GM18520 (cell line): ENCODE data around the gene FGR.
"Not testable (repeated sequence)": the region's sequence is repeated elsewhere in the genome, so short reads cannot be mapped to it uniquely, and the experiment has no call there.

Experiments
- ATAC-seq: cut with Tn5 transposase; IDR thresholded peaks from one replicate; pipeline ENCODE4 v1.9.1; 2021; ENCODE audit not compliant: unreplicated experiment

Gene FGR

DNA sequence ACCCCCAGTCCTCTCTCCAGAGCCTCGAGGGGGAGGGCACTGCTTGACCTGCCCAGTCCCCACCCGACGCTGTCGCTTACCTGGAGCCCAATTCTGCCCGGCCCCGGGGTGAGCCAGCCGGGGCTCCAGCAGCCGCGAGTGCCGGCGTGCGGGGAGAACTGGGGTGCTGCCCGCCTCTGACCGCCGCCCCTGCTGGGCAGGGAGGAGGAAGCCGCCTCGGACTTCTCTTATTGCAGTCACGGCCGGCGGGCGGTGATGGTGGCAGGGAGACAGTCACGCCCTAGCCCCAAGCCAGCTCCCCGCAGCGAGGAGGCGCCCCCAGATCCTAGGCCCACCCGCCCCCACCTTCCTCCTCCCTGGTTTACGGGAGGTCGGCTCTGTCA is at the start of gene FGR:
Gene FGR, minus strand, starts transcription at position 201 of the 383 bp plus-strand sequence. CDS start 11,269 bp downstream, outside the sequence.
- no peak for ATAC-seq

DNA sequence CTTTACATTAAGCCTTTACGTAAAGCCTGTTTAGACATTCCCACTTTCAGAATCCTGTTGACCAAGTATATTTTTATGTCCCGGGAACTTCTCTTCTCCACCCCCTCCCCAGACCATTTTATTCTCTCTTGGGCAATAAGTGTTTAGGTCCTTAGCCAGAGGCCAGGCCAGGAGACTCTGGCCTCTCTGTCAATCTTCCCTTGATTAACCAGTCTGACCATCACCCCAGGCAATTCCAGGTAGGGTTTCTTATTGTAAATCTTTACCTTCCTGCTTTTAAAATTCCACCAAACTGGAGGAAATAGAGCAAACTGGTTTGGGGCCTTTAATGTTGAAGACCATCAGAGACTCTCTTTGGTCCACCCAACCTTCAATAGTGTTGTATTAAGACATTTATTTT is 49.2 kb upstream of the FGR start:
- no peak for ATAC-seq

DNA sequence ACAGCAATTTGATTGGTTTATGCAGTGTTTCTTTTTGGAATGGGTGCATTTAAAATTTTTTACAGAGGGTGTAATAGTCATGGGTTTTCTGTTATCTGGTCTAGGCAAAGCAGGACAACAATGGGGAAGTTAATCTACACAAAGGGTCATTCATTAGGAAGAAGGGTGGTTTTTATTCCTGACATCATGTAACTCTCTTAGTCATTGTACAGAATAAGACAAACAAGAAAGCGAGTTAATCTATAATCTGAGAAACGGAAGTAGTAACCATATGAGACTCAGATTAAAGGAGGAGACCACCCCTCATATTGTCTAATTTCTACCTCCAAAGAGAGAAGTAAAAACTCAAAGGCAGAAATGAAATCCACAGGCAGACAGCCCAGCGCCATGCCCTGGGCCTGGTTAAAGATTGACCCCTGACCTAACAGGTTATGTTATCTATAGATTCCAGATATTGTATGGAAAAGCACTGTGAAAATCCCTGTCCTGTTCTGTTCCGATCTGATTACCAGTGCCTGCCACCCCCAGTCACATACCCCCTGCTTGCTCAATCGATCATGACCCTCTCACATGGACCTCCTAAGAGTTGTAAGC is 47.5 kb upstream of the FGR start:
- ATAC-seq, result no peak

DNA sequence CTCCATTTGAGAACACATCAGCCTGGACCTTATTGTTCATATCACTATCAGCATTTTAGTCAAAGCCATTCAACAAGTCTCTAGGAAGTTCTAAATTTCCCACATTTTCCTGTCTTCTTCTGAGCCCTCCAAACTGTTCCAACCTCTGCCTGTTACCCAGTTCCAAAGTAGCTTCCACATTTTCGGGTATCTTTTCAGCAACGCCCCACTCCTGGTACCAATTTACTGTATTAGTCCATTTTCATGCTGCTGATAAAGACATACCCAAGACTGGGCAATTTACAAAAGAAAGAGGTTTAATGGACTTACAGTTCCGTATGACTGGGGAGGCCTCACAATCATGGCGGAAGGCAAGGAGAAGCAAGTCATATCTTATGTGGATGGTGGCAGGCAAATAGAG is 46.6 kb upstream of the FGR start:
- not testable (repeated sequence) for ATAC-seq

DNA sequence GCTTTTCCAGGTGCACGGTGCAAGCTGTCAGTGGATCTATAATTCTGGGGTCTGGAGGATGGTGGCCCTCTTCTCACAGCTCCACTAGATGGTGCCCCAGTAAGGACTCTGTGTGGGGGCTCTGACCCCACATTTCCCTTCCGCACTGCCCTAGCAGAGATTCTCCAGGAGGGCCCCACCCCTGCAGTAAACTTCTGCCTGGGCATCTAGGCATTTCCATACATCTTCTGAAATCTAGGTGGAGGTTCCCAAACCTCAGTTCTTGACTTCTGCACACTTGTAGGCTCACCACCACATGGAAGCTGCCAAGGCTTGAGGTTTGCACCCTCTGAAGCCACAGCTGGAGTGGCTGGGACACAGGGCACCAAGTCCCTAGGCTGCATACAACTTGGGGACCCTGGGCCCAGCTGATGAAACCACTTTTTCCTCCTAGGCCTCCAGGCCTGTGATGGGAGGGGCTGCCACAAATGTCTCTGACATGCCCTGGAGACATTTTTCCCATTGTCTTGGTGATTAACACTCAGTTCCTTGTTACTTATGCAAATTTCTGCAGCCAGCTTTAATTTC is 45.3 kb upstream of the FGR start:
- ATAC-seq, result not testable (repeated sequence)

DNA sequence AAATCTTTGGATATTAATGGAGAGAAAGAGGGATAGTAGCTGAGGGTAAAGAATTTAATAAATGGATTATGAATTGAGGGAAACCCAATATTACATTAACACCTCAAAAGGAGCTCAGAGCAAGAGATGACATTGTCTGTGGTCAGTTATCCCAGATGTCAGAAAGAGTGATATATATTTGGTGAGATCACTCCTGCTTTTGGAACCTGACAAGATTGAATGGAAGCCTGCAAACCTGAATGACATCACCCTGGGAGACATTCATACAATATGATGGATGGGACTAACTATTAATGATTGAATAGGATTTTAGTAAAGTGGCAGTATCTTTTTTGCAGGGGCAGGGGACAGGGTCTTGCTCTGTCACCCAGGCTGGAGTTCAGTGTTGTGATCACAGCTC is 43.8 kb upstream of the FGR start:
- ATAC-seq, result no peak

DNA sequence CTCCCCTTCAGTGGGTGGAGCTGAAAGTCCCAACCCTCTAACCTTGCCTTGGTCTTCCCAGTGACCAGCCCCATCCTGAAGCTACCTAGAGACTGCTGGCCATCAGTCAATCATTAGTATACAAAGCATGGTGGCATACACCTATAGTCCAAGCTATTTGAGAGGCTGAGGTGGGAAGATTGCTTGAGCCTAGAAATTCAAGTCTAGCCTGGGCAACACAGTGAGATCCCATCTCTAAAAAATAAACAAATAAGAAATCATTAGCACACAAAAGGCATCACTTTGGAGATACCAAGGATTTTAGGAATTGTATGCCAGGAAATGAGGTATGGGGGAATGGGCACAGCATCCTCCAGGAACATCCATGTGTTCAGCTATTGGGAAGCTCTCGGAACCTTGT is 41.4 kb upstream of the FGR start:
- no peak for ATAC-seq

DNA sequence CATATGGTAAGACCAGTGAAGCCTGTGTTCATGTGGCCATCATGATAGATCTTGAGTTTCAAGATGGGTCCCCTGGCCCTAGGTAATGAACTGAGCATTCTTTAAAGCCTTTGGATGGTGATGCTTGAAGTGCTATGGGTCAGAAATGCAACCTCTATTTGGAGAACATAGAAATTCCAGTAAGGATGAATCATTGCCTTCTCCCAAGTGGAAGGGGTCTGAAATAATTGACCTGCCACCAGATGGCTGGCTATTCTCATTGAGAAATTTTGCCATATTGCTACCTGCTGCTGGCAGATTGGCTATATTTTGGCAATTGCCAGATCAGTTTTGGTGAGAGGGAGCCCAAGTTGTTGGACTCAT is 37.7 kb upstream of the FGR start:
- no peak for ATAC-seq

DNA sequence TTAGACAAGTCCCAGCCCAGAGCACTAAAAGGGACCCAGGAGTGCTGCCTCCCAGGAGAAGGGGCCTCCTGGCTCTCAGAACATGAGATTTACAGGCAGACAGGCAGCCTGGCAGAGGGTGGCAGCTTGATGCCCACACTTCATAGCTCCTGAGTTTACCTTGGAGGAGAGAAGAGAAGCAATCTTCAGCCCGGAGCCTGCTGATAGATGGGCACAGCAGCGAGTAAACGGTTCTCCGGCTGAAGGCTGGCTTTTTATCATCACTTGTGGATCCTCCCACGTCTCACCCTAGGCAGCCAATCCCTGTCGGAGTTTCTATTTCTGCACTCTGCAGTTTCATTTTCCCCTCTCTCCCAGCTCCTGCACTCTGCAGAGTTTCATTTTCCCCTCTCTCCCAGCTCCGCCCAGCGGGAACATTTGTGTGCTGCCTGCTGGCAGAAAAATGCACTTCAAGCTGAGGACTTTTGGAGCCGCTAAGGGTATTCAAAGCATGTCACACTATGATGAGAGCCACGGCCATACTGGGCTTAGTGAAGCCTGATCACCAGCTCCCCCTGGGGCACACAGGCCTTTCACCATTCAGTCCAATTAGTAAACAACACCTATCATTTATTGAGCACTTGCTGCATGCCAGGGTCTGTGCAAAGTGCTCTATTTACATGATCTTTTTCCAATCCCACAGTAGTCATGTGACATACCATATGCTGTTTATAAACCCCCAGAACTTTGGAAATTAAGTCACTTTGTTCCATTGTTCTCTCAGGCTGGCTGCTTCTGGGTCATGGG is 37.2 kb upstream of the FGR start, which contains the start of gene IFI6:
Gene IFI6, minus strand, starts transcription at position 229 of the 786 bp plus-strand sequence. CDS start 2,878 bp downstream, outside the sequence.
- ATAC-seq, result peak; percentile 65

DNA sequence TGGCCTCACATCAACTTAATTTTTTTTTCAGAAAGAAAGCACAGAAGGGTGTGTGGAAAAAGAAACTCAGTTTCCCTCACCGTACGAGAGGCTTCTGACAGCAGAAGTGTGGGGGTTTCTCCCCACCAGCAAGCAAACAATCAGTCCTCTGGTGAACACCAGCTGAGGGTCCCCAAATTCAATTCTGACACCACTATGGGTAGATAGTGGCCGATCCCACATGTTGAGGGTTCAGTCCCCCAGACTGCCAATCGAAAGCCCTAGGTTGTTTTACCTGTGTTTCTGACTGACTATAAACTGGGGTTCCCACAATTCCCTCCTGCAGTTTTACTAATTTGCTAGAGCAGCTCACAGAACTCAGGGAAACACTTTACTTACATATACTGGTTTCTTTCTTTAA is 34.9 kb upstream of the FGR start:
- ATAC-seq, result no peak

DNA sequence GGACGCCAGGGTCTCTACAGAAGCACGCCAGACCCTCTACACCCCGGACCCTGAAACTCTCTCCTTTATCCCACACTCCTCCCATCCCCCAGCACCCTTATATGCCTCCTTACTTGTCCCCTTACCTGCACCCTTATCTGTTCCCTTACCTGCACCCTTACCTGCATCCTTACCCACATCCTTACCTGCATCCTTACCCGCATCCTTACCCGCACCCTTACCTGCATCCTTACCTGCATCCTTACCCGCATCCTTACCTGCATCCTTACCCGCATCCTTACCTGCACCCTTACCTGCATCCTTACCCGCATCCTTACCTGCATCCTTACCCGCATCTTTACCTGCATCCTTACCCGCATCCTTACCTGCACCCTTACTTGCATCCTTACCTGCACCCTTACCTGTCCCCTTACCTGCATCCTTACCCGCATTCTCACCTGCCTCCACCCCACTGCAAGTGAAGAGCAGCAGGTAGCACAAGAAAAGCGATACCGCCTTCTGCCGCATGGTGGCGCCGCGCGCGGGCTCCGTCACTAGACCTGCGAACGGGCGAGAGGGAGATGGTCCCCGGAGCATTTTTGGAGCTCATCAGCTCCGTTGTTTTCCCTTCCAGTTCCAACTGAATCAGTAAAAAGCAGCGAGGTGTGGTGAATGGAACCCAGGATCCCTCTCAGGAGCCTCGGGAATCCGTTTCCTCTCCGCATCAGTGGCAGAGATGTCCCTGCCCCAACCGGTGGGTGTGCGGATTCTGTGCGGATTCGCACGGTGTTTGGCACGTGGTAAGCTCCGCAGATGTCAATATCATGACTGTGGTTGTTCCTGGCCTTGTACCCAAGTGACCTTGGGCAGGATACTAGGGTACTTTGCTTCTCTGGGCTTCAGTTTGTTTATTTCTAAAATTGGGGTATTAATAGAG is 34.1 kb upstream of the FGR start:
- ATAC-seq, result no peak

DNA sequence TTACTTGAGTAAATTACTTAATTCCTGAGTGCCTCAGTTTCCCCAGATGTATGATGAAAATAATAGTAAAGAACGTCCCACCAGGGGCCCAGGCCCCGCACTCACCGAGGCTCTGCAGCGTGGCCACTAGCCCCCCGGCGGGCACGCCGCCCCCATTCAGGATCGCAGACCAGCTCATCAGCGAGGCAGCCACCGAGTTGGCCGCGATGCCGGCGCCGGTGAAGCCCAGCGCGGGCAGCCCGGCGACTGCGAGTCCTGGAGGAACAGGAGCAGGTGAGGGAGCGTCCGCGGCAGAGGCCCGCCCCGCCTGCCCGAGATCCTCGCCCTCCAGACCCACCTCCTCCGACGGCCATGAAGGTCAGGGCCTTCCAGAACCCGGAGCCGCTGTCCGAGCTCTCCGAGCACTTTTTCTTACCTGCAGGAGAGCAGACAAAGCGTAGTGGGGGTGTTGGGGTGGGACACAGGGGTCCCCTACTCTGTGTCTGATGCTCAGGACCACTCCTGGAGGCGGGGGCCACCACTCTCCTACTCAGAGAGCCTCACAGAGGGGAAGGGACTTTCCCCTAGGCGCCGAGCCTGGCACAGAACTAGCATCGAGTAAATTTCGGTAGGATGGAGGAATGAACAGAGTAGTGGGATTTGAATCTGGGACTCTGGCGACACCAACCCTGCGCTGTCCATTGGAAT is 33.3 kb upstream of the FGR start:
- ATAC-seq, result no peak

DNA sequence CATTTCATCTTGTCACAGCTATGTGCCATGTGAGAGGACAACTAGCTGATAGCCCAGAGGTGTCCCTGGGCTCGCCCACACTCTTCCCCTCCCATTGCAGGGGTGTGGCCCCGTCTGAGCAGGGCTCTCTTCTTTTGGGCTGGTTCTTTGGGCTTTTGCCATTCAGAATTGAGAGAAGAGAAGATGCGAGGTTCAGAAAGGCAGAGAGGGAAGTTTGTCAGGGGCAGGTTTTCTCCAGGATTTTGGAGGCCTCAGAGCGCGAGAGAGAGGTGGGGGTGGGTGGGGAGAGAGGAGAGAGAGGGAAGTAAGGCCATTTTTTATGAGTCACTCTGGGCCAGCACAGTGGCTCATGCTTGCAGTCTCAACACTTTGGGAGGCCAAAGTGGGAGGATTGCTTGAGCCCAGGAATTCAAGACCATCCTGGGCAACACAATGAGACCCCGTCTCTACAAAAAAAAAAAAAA is 31.8 kb upstream of the FGR start:
- no peak for ATAC-seq

DNA sequence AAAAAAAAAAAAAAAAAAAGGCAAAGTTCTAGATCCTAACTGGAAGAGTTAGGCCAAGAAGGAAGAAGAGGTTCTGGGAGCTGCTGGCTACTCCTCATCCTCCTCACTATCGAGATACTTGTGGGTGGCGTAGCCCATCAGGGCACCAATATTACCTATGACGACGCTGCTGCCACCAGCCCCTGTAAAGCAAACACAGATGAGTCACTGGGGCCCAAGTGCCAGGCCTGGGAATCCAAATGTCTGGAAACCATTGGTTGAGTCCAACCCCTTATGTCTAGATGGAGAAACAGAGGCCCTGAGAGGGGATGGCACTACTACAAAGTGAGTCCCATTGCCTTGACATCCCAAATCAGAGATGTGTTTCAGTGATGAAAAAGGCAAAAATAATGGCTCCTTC is 31.3 kb upstream of the FGR start:
- no peak for ATAC-seq

DNA sequence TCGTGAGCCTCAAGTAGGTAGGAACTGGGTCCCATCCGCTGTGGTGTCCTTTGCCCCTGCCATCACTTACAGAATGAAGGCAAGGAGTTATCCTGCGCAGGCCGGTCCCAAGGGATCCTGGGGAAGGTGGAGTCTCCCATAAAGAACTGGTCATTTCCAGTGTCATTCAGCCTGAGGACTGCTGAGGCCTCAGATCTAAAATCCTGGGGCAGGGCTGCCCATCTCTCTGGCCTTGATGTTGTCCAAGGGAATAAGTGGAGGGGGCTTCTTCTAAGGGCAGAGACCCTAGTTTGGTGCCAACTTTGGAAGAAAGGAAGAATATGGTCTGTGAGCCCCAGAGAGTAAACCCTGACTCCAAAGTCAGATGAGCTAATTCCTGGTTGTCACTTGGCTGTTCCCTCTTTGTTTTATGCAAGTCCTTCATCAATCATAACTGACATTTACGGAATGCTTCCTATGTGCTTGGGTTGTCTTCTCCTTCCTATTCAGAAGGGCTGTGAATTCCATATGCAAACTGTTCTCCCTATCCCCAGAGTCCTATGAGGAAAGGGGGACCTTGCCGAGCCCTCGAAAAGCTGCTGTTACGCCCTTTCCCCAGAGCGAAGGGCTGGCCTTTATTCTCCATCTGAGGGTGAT is 30.1 kb upstream of the FGR start:
- no peak for ATAC-seq

DNA sequence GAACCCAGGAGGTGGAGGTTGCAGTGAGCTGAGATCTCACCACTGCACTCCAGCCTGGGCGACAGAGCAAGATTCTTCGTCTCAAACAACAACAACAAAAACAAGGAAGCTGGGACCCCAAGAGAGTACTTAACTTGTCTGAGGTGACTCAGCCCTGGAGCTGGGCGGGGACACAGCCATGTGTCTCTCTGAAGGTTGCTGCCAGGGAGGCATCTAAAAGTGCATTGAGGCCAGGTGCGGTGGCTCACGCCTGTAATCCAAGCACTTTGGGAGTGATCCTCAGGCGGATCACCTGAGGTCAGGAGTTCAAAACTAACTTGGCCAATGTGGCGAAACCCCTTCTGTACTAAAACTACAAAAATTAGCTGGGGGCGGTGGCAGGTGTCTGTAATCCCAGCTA is 29.3 kb upstream of the FGR start:
- ATAC-seq, result no peak

DNA sequence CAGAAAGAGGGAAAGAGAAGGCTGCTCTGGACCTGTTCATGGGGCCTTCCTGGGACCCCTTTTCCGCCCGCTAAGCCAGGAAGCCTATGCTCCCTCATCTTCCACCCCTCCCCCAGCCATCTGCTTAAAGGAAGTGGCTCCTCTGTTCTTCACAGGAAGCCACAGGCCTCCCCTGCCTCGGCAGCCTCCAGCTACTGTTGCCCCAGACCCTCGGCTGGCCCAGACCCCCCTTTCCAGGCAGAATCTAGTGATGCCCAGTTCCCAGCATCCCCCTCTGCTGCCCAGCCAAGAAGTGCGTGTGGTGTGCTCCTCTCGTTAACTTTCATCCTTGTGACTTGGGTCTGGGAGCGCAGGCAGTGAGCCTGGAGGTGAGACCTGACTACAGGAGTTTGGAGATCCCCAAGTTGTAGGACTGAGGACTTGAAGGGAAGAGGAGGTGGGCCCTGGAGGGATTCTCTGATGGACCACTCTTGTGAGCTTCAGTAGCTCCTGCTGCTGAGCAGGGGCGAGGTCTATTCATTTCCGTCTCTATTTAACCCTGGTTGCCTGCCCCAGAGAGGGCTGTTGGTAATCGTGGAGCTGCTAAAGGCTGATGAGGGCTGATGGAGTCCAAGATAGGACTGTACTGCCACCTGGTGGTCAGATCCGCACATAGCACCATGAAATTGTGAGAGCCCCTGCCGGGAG is 27.9 kb upstream of the FGR start:
- no peak for ATAC-seq

DNA sequence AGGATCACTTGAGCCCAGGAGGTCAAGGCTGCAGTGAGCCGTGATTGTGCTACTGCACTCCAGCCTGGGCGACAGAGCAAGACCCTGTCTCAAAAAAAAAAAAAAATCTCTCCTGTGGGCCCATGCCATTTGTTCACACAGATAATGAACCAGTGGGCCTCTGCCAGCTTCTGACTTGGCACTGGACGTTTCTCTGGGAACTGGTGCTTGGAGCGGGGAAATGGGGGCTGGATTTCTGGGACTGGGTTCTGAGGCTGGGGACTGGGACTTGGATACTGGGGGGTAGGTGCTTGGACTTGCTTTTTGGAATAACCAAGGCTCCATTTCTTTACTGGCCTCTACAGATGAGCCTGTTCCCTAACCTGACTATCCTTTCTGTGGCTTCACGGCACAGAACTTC is 27.3 kb upstream of the FGR start:
- no peak for ATAC-seq

DNA sequence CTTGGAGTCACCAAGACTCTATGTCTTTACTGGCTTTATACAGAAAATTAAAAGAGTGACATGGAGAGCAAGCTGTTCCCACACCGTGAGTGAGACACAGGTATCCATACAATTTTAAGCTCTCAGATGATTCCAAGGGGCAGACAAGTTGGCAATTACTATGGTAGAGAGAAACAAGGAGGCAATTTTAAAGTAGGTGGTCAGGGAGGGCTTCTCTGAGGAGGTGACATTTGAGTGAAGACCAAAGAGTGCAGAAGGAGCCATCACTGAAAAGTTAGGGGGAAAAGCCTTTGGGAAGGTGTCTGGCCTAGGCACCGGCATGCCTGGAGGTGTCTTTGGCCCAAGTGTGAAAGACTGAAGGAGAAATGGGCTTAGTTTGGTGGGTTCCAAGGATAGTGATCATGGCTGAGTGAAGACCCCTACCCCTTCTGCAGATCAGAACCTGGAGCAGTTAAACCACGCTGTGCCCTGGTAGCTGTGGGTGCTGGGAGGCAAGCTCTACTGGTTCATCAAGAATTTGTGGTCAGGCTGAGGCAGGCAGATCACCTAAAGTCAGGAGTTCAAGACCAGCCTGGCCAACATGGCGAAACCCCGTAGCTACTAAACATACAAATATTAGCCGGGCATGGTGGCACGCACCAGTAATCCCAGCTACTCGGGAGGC is 26.6 kb upstream of the FGR start:
- ATAC-seq, result no peak
